GM21529 (cell line): ENCODE results near the gene BIRC3.
"Not testable (repeated sequence)": the region's sequence is repeated elsewhere in the genome, so short reads cannot be mapped to it uniquely, and the experiment has no call there.

Source experiments
- ATAC-seq: cut with Tn5 transposase; IDR thresholded peaks from one replicate; pipeline ENCODE4 v1.9.1; 2021; ENCODE audit not compliant: unreplicated experiment

Gene BIRC3

DNA sequence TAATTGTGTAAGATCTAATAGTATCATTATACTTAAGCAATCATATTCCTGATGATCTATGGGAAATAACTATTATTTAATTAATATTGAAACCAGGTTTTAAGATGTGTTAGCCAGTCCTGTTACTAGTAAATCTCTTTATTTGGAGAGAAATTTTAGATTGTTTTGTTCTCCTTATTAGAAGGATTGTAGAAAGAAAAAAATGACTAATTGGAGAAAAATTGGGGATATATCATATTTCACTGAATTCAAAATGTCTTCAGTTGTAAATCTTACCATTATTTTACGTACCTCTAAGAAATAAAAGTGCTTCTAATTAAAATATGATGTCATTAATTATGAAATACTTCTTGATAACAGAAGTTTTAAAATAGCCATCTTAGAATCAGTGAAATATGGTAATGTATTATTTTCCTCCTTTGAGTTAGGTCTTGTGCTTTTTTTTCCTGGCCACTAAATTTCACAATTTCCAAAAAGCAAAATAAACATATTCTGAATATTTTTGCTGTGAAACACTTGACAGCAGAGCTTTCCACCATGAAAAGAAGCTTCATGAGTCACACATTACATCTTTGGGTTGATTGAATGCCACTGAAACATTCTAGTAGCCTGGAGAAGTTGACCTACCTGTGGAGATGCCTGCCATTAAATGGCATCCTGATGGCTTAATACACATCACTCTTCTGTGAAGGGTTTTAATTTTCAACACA is 6.4 kb downstream of the BIRC3 start:
- ATAC-seq = no peak

- ATAC-seq = no peak
Observed at GRCh38 chr11:102325088-102325487, 7.8 kb downstream of the BIRC3 start.

DNA sequence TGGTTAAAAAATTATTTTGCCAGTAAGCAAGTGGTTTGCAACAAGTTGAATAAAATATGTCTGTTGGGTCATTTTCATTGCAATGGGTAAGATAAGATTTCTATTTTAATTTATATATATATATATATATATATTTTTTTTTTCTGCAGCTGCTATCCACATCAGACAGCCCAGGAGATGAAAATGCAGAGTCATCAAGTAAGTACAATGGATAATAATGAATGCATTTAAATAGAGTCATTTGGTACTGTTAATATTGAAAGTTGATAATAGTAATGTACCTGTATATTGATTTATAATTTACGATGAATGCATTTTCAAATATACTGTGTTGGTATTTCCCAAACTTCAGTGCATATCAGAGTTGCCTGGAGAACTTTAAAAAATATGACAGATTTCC is 11.5 kb downstream of the BIRC3 start:
- ATAC-seq = no peak

- no peak for ATAC-seq
Observed at GRCh38 chr11:102330231-102330630, 12.9 kb downstream of the BIRC3 start.

- no peak for ATAC-seq
Observed at GRCh38 chr11:102331341-102331740, 14.1 kb downstream of the BIRC3 start.

GRCh38 chr11:102332611-102332994 is 15.3 kb downstream of the BIRC3 start:
- no peak for ATAC-seq

- ATAC-seq = no peak
Observed at GRCh38 chr11:102338479-102339010, 21.3 kb downstream of the BIRC3 start.

DNA sequence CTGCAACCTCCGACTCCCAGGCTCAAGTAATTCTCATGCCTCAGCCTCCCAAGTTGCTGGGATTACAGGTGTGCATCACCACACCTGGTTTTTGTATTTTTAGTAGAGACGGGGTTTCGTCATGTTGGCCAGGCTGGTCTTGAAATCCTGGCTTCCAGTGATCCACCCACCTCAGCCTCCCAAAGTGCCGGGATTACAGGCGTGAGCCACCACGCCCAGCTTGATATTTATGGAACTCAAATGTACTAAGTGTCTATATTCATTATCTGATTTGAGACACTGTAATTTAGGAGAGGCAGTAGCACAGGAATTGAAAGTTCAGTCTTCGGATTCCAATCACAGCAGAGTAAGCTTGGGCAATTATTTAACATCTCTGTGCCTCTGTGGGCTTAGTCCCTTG is 24.0 kb downstream of the BIRC3 start:
- ATAC-seq = not testable (repeated sequence)

DNA sequence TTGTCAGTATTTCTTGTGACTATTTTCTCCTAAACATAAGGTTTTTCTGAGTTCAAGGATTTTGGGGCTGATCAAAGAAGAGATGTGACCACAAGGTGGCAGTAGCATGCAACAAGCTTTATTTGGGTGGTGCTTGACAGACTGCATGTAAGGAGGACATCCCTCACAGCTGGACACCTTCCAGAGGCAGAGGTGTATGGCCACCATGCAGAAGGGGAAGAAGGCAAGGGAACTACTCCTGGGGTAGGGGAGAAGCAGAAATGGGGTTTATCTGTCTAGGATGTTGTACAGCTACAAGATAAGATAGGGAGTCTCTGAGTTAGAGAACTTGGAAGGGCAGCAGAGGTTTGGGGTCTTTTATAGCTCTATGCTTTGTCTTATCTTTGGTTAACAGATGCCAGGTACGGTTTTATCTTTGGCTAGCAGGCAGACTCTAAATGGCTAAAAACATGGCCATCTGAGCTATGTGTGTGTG is 24.6 kb downstream of the BIRC3 start:
- peak; percentile 42 for ATAC-seq

DNA sequence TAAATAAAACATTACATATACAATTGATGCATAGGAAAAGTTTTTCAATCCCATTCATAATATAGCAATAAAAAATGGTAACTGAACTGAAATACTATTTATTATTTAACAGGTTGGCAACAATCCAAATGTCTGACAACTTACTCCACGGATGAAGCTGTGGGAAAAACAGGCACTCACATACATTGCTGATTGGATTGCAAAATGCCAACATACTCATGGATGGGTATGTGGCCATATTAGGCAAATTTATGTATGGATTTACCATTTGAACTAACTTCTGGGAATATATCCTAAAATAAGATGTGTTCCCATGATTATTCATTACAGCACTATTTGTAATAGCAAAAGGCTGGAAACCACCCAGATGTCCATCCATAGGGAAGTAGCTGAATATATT is 26.5 kb downstream of the BIRC3 start:
- no peak for ATAC-seq

DNA sequence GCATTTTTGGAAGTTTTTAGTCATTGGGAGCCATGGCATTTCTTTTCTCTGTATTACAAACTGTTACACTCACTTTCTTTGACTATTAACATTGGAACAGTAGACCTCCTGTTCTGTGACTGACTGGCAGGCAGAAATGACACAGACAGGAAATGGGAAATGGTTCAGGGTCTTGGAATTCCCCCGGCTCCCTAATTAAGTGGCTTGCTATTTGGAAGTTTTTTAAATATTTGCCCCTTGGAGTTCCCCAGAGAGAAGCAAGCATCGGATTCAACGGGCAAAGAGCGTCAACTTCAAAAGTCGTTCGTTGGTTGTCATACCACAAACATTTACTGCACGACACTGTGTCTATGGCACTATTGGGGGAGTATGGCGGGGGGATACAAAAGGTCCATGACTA is 28.6 kb downstream of the BIRC3 start:
- ATAC-seq = no peak

DNA sequence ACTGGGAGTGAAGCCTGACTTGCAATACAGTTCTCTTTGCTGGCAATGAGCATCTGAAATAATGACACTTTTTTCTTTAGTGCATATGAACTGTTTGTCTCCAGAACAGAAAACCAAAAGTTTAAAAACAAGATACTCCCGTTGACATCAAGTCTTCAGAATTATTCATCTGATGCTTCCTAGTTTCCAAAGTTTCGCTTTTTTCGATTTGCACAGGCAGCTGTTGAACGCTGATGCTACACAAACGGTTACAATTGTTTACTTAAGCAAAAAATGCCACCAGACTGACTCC is 29.1 kb downstream of the BIRC3 start:
- no peak for ATAC-seq

GRCh38 chr11:102346748-102347461 is 29.6 kb downstream of the BIRC3 start, which contains the start of gene BIRC2:
Gene BIRC2, plus strand, starts transcription at chr11:102347214. Its CDS starts 2,641 bp downstream, at chr11:102349855.
- peak; percentile 83 for ATAC-seq

- peak; percentile 23 for ATAC-seq
Observed at GRCh38 chr11:102347462-102348370, 30.4 kb downstream of the BIRC3 start.

- ATAC-seq = no peak
Observed at GRCh38 chr11:102357116-102357515, 39.8 kb downstream of the BIRC3 start.

GRCh38 chr11:102359372-102359771 is 42.1 kb downstream of the BIRC3 start:
- no peak for ATAC-seq

DNA sequence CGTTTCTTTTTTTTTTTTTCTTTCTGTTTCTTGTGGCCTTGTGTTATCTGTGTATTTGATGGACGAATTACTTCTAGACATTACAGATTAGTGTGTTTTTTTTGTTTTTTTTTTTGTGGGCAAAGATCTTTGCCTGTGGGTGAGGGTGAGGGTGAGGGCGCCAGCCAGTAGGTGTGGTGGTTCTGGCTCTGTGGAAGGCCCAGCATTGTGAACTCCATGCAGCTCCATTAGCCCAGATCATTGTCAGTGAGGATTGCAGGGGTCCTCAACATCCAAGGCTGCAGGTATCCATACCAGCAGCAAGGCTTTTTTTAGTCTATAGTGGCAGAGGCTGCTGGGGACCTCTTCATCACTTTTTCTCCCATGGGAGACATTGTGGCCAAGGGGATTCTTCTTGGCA is 43.4 kb downstream of the BIRC3 start:
- no peak for ATAC-seq

DNA sequence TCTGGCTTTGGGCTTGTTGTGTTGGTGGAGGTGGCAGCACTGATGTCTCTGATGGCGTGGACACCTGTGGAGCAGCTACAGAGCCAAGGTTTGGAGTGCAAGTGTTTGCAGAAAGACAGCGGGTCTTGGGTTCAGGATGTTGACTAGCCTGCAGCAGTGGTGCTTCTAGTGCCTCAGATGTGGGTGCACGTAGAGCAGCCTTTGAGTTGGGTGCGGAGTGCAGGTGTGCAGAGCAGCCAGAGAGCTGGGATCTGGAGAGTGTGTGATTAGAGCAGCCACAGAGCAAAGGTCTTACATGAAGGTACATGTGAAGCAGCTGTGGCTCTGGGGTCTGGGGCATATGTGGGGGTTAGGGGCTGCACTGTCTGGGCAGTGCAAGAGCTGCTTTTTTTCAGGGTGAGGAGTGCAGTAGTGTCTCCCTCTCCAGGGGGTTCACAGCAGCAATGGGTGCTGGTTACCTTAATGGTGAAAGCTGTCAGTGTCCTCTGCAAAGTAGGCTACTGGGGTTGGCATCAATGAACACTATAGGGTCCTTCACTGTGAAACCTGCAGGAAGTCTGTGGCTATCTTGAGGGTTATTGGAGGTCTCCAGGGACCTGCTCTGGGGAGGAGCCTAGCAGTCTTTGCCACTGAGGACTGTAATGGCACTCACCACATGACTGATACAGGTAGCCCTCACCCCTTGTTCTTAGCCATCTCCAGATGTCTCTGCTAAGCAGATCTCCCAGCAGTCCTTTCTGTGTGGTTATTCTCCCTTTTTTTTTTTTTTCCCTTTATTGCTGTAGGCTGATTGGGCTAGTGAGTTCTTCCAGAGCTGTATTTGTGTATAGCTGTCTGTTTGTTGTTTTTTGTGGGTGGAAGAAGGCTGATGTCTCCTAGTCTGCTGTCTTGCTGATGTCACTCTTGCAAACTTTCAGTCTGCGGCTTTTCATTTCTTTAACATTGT is 44.1 kb downstream of the BIRC3 start:
- peak; percentile 85 for ATAC-seq

- ATAC-seq = no peak
Observed at GRCh38 chr11:102364991-102365390, 47.7 kb downstream of the BIRC3 start.

GRCh38 chr11:102367364-102367763 is 50.1 kb downstream of the BIRC3 start:
- no peak for ATAC-seq
